Panc1 (cell line): ENCODE measurements around the gene ADGRD1.

Source experiments
- POLR2AphosphoS5 ChIP-seq: IDR thresholded peaks from 2 replicates; pipeline ENCODE4 v1.6.1; 2012; ENCODE audit warnings: mild to moderate bottlenecking, low read depth, low read length, moderate library complexity
- SIN3A ChIP-seq: IDR thresholded peaks from 2 replicates; pipeline ENCODE4 v1.6.1; 2012; ENCODE audit warnings: low read depth, mild to moderate bottlenecking, low read length, moderate library complexity, borderline replicate concordance; ENCODE audit not compliant: insufficient read depth
- TF ChIP-seq, protein P1 (sequence below): fragments of 450-650 bp; IDR thresholded peaks from 2 replicates; pipeline ENCODE4 v1.5.1; 2017; ENCODE audit warnings: mild to moderate bottlenecking

GRCh38 chr12:131171029-131171428 lies 217.3 kb downstream of the ADGRD1 start:
- TF ChIP-seq SIN3A (no peak), POLR2AphosphoS5 (no peak)
- TF ChIP-seq, protein P1, sequence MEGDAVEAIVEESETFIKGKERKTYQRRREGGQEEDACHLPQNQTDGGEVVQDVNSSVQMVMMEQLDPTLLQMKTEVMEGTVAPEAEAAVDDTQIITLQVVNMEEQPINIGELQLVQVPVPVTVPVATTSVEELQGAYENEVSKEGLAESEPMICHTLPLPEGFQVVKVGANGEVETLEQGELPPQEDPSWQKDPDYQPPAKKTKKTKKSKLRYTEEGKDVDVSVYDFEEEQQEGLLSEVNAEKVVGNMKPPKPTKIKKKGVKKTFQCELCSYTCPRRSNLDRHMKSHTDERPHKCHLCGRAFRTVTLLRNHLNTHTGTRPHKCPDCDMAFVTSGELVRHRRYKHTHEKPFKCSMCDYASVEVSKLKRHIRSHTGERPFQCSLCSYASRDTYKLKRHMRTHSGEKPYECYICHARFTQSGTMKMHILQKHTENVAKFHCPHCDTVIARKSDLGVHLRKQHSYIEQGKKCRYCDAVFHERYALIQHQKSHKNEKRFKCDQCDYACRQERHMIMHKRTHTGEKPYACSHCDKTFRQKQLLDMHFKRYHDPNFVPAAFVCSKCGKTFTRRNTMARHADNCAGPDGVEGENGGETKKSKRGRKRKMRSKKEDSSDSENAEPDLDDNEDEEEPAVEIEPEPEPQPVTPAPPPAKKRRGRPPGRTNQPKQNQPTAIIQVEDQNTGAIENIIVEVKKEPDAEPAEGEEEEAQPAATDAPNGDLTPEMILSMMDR: no peak
